ACC112 (cell line): ENCODE measurements around the gene KCNC1.
A peak's percentile ranks its signal among the peaks of the same experiment; 100 is the strongest.

Experiments
- H2AFZ ChIP-seq: fragments of 200-600 bp; sonication (generic); one replicate; pipeline ENCODE4 v1.6.0; 2017; ENCODE audit warnings: antibody characterized with exemption, low read length; ENCODE audit not compliant: unreplicated experiment
- H3K27ac ChIP-seq: fragments of 200-600 bp; sonication (generic); 2 replicates; pipeline ENCODE4 v1.5.1; 2014; ENCODE audit warnings: low read depth, mild to moderate bottlenecking, antibody characterized with exemption, low read length, moderate library complexity
- H3K27me3 ChIP-seq: fragments of 200-600 bp; sonication (generic); 2 replicates; pipeline ENCODE4 v1.6.1; 2014; ENCODE audit warnings: mild to moderate bottlenecking, antibody characterized with exemption, low read length, moderate library complexity, mixed read lengths; ENCODE audit not compliant: insufficient read depth
- H3K36me3 ChIP-seq: fragments of 200-600 bp; sonication (generic); 2 replicates; pipeline ENCODE4 v1.6.1; 2016; ENCODE audit warnings: mild to moderate bottlenecking, antibody characterized with exemption, low read length, moderate library complexity, mixed read lengths; ENCODE audit not compliant: insufficient read depth
- H3K4me1 ChIP-seq: fragments of 200-600 bp; sonication (generic); one replicate; pipeline ENCODE4 v1.6.1; 2016; ENCODE audit warnings: low read length, mixed read lengths; ENCODE audit not compliant: insufficient read depth, unreplicated experiment, control insufficient read depth
- H3K4me3 ChIP-seq: fragments of 200-600 bp; sonication (generic); 2 replicates; pipeline ENCODE4 v1.5.1; 2014; ENCODE audit warnings: mild to moderate bottlenecking, low read depth, low read length
- H3K79me2 ChIP-seq: fragments of 200-600 bp; sonication (generic); one replicate; pipeline ENCODE4 v1.6.0; 2016; ENCODE audit warnings: low read length; ENCODE audit not compliant: control insufficient read depth, unreplicated experiment, insufficient read depth

Gene KCNC1

GRCh38 chr11:17734418-17734911 lies at the start of gene KCNC1:
Gene KCNC1, plus strand, starts transcription at chr11:17734781. Its CDS starts 1,222 bp downstream, at chr11:17736003.
- no peak within 1 kb of the TSS for H3K27ac ChIP-seq
- H3K4me3 ChIP-seq: peak within 1 kb of the TSS; percentile 45

DNA sequence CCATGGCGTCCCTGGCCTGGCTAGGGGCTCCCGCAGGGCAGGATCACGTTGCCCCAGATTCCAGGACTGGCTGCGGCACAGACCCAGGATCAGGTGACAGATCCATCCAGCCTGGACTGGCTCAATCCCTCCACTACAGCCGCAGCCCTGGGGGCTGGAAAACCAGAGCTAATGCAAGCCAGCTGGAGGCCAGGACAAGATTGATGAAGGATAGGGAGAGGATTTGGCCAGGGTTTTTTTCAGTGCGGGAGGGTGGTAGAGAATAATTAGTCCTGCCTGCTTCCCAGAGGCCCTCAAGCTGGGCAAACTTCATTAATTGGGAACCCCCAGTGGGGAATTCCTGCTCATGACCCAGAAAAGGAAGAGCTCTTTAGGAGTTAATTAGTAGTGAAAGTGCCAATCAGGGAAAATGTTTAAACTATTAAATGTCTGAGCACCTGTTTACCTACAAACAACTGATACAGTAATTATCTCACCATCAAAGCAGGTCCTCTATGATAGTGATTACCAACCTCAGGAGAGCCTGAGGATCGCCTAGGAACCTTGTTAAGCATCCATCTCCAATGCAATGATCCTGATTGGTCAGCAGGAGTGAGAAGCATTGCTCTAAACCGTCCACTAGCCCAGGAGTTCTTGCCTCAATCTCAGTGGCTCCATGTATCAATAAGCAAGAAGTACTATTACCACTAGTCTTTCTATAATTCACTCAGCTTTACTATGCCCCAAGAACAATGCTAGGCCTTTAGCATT lies 48.2 kb upstream of the KCNC1 start:
- Histone ChIP-seq H3K27me3 (peaks cover 69% of the 10 kb centered on the region), H3K4me1 (peaks cover 14% of the 10 kb centered on the region), H3K79me2 (no peaks in the 10 kb centered on the region), H2AFZ (no peak overlapping the region), H3K4me3 (no peak overlapping the region), H3K36me3 (no peaks in the 10 kb centered on the region), H3K27ac (no peak overlapping the region)

More at GRCh38 chr11:17734418-17734911, at the start of gene KCNC1:
- no peak within 1 kb of the TSS for H2AFZ ChIP-seq
- no peaks in the 10 kb centered on the region for H3K36me3 ChIP-seq
- no peaks in the 10 kb centered on the region for H3K79me2 ChIP-seq
- peaks cover 76% of the 10 kb centered on the region for H3K27me3 ChIP-seq
- no peaks in the 10 kb centered on the region for H3K4me1 ChIP-seq

DNA sequence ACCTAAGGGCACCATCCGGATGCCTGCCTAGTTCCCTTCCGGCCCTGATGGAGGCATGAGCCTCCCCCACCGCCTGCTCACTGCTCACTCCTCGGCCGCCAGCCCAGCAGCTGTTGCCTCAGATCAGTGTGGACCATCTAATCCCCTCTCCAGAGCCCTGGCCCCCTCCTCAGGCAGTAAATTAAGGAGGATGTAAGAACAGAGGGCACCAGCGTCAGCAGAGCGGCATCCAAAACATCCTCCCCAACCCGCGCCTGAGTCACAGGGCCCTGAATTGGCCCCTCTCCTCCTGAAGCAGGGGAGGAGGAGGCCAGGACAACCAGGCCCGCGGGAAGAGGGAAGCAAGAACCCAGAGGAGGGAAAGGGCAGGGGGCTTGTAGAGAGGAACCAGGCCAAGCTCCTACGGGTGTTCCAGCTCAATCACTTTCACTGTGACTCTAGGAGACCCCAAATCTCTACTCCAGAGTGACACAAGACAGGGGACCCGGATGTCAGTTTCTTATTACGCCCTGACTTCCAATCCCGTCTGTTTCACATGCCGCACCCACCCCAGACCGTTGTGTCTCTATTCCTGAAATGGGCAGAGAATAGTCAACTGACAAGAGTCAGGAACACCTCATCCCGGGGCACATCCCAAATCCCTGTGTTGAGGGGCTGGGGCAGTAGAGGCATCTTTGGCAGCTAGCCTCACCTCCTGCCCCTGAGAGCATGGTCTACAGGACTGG lies 46.5 kb upstream of the KCNC1 start:
- H3K27me3 ChIP-seq: peaks cover 84% of the 10 kb centered on the region
- H3K4me1 ChIP-seq: peaks cover 10% of the 10 kb centered on the region
- no peak overlapping the region for H3K27ac ChIP-seq
- no peaks in the 10 kb centered on the region for H3K36me3 ChIP-seq
- H3K79me2 ChIP-seq: no peaks in the 10 kb centered on the region
- no peak overlapping the region for H2AFZ ChIP-seq
- H3K4me3 ChIP-seq: no peak overlapping the region

DNA sequence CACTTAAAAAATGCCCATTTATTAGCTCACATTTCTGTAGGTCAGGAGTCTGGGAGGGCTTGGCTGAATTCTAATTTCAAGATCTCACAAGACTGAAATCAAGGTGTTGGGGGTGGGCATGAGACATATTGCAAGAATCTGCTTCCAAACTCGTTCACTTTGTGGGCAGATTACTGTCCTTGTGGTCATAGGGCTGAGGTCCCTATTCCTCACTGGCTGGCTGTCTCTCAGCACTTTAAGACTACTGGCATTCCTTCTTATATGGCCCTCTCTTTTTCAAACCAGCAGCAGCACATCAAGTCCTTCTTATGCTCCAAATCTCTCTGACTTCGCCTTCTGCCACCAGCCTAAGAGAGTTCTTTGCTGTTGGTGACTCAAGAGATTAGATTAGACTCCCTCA lies 43.0 kb upstream of the KCNC1 start:
- no peak overlapping the region for H3K27ac ChIP-seq
- H3K4me1 ChIP-seq: no peaks in the 10 kb centered on the region
- no peak overlapping the region for H3K4me3 ChIP-seq
- H3K79me2 ChIP-seq: no peaks in the 10 kb centered on the region
- H3K36me3 ChIP-seq: no peaks in the 10 kb centered on the region
- H3K27me3 ChIP-seq: peaks cover 99% of the 10 kb centered on the region
- no peak overlapping the region for H2AFZ ChIP-seq

DNA sequence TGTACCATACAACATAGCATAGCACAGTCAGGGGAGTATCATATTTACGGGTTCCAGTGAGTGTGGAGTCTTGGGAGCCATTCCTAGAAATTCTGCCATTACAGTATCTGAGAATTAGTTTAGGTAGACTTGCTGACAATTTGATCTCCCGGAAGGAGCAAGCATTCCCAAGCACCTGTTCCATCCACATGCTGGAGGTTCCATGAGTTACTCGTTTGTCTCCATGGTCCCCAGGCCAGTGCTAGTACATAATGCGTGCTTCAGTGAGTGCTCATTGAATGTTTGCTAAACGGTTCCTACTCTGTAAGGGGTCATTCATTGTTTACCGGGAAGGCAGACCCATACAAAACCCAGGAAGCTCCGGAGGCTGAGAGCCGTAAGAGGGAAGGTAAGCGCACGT lies 42.6 kb upstream of the KCNC1 start:
- Histone ChIP-seq H3K27me3 (peaks cover 99% of the 10 kb centered on the region), H2AFZ (no peak overlapping the region), H3K36me3 (no peaks in the 10 kb centered on the region), H3K4me3 (no peak overlapping the region), H3K79me2 (no peaks in the 10 kb centered on the region), H3K4me1 (no peaks in the 10 kb centered on the region), H3K27ac (no peak overlapping the region)

- peaks cover 100% of the 10 kb centered on the region for H3K27me3 ChIP-seq
- no peaks in the 10 kb centered on the region for H3K36me3 ChIP-seq
- no peaks in the 10 kb centered on the region for H3K79me2 ChIP-seq
- no peak overlapping the region for H2AFZ ChIP-seq
- no peak overlapping the region for H3K27ac ChIP-seq
- no peak overlapping the region for H3K4me3 ChIP-seq
- no peaks in the 10 kb centered on the region for H3K4me1 ChIP-seq
Observed at GRCh38 chr11:17692931-17693330, 41.6 kb upstream of the KCNC1 start.

GRCh38 chr11:17693531-17693930 lies 41.0 kb upstream of the KCNC1 start:
- no peaks in the 10 kb centered on the region for H3K4me1 ChIP-seq
- no peaks in the 10 kb centered on the region for H3K36me3 ChIP-seq
- no peak overlapping the region for H2AFZ ChIP-seq
- H3K79me2 ChIP-seq: no peaks in the 10 kb centered on the region
- H3K4me3 ChIP-seq: no peak overlapping the region
- peaks cover 99% of the 10 kb centered on the region for H3K27me3 ChIP-seq
- H3K27ac ChIP-seq: no peak overlapping the region

- Histone ChIP-seq H2AFZ (no peak overlapping the region), H3K27me3 (peaks cover 90% of the 10 kb centered on the region), H3K79me2 (no peaks in the 10 kb centered on the region), H3K4me3 (no peak overlapping the region), H3K27ac (no peak overlapping the region), H3K36me3 (no peaks in the 10 kb centered on the region), H3K4me1 (no peaks in the 10 kb centered on the region)
Observed at GRCh38 chr11:17694494-17695110, 40.0 kb upstream of the KCNC1 start.

DNA sequence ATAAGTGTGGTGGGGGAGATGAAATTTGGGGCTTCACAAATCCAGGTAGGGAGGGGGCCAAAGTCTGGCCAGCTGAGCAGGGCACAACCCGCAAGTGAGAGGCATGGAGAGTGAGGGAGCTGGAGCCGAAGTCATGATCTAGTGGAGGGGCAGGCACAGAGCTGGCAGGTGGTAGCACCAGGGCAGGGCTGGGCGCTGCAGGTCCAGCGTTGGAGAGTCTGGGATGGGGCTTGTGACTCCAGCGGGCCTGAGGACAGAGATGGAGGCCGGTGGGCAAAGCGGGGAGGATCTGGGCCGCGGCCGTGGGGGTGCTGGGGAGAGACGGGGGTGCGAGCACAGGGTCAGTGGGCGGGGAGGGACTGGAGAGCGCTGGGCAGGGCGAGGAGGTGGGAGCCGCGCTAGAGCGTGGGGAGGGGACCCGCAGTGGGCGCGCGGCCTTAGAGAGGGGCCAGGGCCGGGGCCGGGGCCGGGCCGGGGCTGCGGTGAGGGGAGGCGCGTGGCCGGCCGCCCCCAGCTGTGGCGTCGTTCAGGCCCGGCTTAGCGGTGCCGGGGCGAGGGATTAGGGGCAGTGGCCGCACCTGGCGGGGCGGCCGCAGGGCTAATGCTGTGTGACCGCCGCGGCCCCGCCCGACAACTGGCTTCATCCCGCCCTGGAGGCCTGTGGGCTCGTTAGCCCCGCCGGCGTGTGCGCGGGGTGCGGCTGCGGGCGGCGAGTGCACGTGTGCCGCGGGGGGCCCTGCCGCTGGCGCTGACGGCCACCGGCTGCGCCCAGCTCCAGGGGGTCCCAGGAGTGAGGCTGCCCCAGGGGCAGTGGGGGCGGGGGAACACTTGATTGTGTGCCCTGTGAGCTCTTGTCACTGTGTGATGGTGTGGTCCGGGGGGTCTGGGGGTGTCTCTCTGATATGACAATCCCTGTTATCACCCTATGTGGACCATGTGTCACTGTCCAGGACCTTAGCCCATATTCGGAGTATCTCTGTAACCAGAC lies 38.8 kb upstream of the KCNC1 start:
- Histone ChIP-seq H3K79me2 (no peaks in the 10 kb centered on the region), H3K4me1 (no peaks in the 10 kb centered on the region), H2AFZ (no peak overlapping the region), H3K27ac (no peak overlapping the region), H3K27me3 (peaks cover 79% of the 10 kb centered on the region), H3K4me3 (no peak overlapping the region), H3K36me3 (no peaks in the 10 kb centered on the region)

DNA sequence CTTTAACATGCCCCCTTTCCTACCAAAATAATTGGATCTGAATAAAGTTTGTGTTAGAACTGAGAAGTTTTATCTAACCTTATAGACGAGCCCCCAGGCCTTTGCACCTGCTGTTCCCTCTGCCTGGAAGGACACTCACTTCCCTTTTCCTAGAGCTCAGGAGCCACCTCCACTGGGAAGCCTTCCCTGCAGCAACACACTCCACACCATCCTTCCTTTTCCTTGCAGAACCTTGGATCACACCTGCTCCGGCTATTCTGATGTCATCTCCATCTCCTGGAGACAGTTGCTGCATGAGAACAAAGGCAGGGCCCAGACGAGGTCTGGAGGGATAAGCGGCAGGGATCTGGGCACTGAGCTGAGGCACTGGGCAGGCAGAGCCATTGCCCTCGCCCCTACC lies 37.8 kb upstream of the KCNC1 start:
- Histone ChIP-seq H3K27me3 (peaks cover 69% of the 10 kb centered on the region), H3K36me3 (no peaks in the 10 kb centered on the region), H2AFZ (no peak overlapping the region), H3K27ac (no peak overlapping the region), H3K79me2 (no peaks in the 10 kb centered on the region), H3K4me1 (no peaks in the 10 kb centered on the region), H3K4me3 (no peak overlapping the region)
